Loucy (cell line): ENCODE measurements around the gene MACIR.

ENCODE experiments used
- H2AFZ ChIP-seq: fragments of 200-600 bp; sonication (generic); 2 replicates; pipeline ENCODE4 v1.6.0; 2016; ENCODE audit warnings: antibody characterized with exemption, mild to moderate bottlenecking, low read length, moderate library complexity
- H3F3A ChIP-seq: fragments of 200-600 bp; 2 replicates; pipeline ENCODE4 v1.6.0; 2016; ENCODE audit warnings: antibody characterized with exemption, low read depth, mild to moderate bottlenecking
- H3K27me3 ChIP-seq: fragments of 200-600 bp; sonication (generic); 2 replicates; pipeline ENCODE4 v1.6.1; 2014; ENCODE audit warnings: low read length, mild to moderate bottlenecking; ENCODE audit not compliant: insufficient read depth, poor library complexity, severe bottlenecking
- H3K36me3 ChIP-seq: fragments of 200-600 bp; sonication (generic); 2 replicates; pipeline ENCODE4 v1.6.1; 2016; ENCODE audit warnings: low read length; ENCODE audit not compliant: insufficient read depth
- H3K4me1 ChIP-seq: fragments of 200-600 bp; sonication (generic); 2 replicates; pipeline ENCODE4 v1.5.1; 2014; ENCODE audit warnings: low read length, mild to moderate bottlenecking; ENCODE audit not compliant: insufficient read depth, poor library complexity, severe bottlenecking
- H3K4me2 ChIP-seq: fragments of 200-600 bp; sonication (generic); 2 replicates; pipeline ENCODE4 v1.6.0; 2014; ENCODE audit warnings: antibody characterized with exemption, low read length, low read depth, mild to moderate bottlenecking; ENCODE audit not compliant: poor library complexity, severe bottlenecking
- H3K4me3 ChIP-seq: fragments of 200-600 bp; sonication (generic); 2 replicates; pipeline ENCODE4 v1.5.1; 2014; ENCODE audit warnings: low read length, mild to moderate bottlenecking, mixed read lengths; ENCODE audit not compliant: poor library complexity, severe bottlenecking
- H3K79me2 ChIP-seq: fragments of 200-600 bp; sonication (generic); 2 replicates; pipeline ENCODE4 v1.6.1; 2014; ENCODE audit warnings: low read length; ENCODE audit not compliant: insufficient read depth
- H3K9ac ChIP-seq: fragments of 200-600 bp; sonication (generic); 2 replicates; pipeline ENCODE4 v1.6.0; 2014; ENCODE audit warnings: mild to moderate bottlenecking, low read depth, low read length, moderate library complexity; ENCODE audit not compliant: poor library complexity, severe bottlenecking
- H3K9me2 ChIP-seq: fragments of 200-600 bp; sonication (generic); replicated peaks from 2 replicates; pipeline ENCODE4 v1.6.1; 2016; ENCODE audit warnings: low read depth, low read length, mixed read lengths
- H3K9me3 ChIP-seq: fragments of 200-600 bp; sonication (generic); 2 replicates; pipeline ENCODE4 v1.6.1; 2014; ENCODE audit warnings: mild to moderate bottlenecking, antibody characterized with exemption, low read length, low read depth; ENCODE audit not compliant: insufficient read depth
- H4K20me1 ChIP-seq: fragments of 200-600 bp; sonication (generic); 2 replicates; pipeline ENCODE4 v1.6.0; 2014; ENCODE audit warnings: antibody characterized with exemption, low read length, mild to moderate bottlenecking; ENCODE audit not compliant: insufficient read depth, poor library complexity, severe bottlenecking
- CTCF ChIP-seq: fragments of 200-600 bp; sonication (generic); conservative IDR thresholded peaks from 2 replicates; pipeline ENCODE4 v1.5.1; 2014; ENCODE audit warnings: mild to moderate bottlenecking, antibody characterized with exemption, low read length
- EZH2phosphoT487 ChIP-seq: fragments of 200-600 bp; IDR thresholded peaks from 2 replicates; pipeline ENCODE4 v1.6.1; 2018; ENCODE audit warnings: antibody characterized with exemption, mild to moderate bottlenecking, moderate library complexity, borderline replicate concordance

MACIR gene

DNA sequence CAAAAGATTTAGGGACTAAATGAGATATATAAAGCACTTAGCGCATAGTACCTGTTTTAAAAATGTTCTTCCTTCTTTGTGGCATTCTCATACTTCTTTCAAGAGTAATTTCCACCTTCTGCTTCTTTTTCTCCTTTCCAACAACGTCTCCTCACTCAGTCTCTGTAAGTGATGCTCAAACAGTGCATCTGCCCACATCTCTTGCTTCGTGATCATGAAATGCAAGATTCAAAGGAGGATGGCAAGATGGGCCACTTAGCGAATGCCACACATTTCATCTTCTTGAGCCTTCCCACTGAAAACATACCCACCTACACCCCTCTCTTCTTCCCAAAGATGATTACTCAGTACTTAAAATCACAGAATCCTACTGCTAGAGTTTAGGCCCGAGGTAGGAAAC lies 36.9 kb downstream of the MACIR start:
- H3K9me3 ChIP-seq = no peaks in the 10 kb centered on the region
- H3K9ac ChIP-seq = no peak overlapping the region
- H3K9me2 ChIP-seq = no peaks in the 10 kb centered on the region
- H2AFZ ChIP-seq = no peak overlapping the region
- TF ChIP-seq EZH2phosphoT487 = no peak
- no peak for TF ChIP-seq CTCF
- no peaks in the 10 kb centered on the region for H4K20me1 ChIP-seq
- no peak overlapping the region for H3K4me3 ChIP-seq
- no peaks in the 10 kb centered on the region for H3K27me3 ChIP-seq
- no peak overlapping the region for H3K4me2 ChIP-seq
- no peaks in the 10 kb centered on the region for H3F3A ChIP-seq
- H3K79me2 ChIP-seq = no peaks in the 10 kb centered on the region
- H3K4me1 ChIP-seq = no peaks in the 10 kb centered on the region
- H3K36me3 ChIP-seq = no peaks in the 10 kb centered on the region

GRCh38 chr5:103295871-103296270 lies 37.3 kb downstream of the MACIR start:
- Histone ChIP-seq H3K9me3 (no peaks in the 10 kb centered on the region), H3K9me2 (no peaks in the 10 kb centered on the region), H3K79me2 (no peaks in the 10 kb centered on the region), H3F3A (no peaks in the 10 kb centered on the region), H4K20me1 (no peaks in the 10 kb centered on the region), H3K4me3 (no peak overlapping the region), H3K9ac (no peak overlapping the region), H3K27me3 (no peaks in the 10 kb centered on the region), H3K4me2 (no peak overlapping the region), H2AFZ (no peak overlapping the region), H3K36me3 (no peaks in the 10 kb centered on the region), H3K4me1 (no peaks in the 10 kb centered on the region)
- TF ChIP-seq CTCF (no peak), EZH2phosphoT487 (no peak)

- no peaks in the 10 kb centered on the region for H3K27me3 ChIP-seq
- no peak overlapping the region for H2AFZ ChIP-seq
- H4K20me1 ChIP-seq = no peaks in the 10 kb centered on the region
- H3K4me1 ChIP-seq = no peaks in the 10 kb centered on the region
- no peak for TF ChIP-seq CTCF
- TF ChIP-seq EZH2phosphoT487 = no peak
- no peak overlapping the region for H3K4me2 ChIP-seq
- no peaks in the 10 kb centered on the region for H3K36me3 ChIP-seq
- H3K9me3 ChIP-seq = no peaks in the 10 kb centered on the region
- H3K9ac ChIP-seq = no peak overlapping the region
- no peaks in the 10 kb centered on the region for H3K9me2 ChIP-seq
- H3F3A ChIP-seq = no peaks in the 10 kb centered on the region
- no peak overlapping the region for H3K4me3 ChIP-seq
- no peaks in the 10 kb centered on the region for H3K79me2 ChIP-seq
Measured at GRCh38 chr5:103298117-103298516, 39.6 kb downstream of the MACIR start.
